SKM-1 treated with dmso at 0.1 percent for 144 hours (cell line): ENCODE data around the gene TXNDC11.

Experiments used
- DNase-seq: peaks from one replicate; lab custom pipeline; 2025; ENCODE audit not compliant: unreplicated experiment; lab: John Stamatoyannopoulos, UW

The TXNDC11 gene

GRCh38 chr16:11675561-11676511 is 66.8 kb downstream of the TXNDC11 start:
- DNase-seq: no peak

GRCh38 chr16:11674818-11675560 is 67.7 kb downstream of the TXNDC11 start:
- no peak for DNase-seq

GRCh38 chr16:11674001-11674817 is 68.4 kb downstream of the TXNDC11 start:
- DNase-seq: no peak

- DNase-seq: no peak
Measured at GRCh38 chr16:11673091-11674000, 69.3 kb downstream of the TXNDC11 start.

- peak; percentile 56 for DNase-seq
Measured at GRCh38 chr16:11672206-11673090, 70.2 kb downstream of the TXNDC11 start.

- no peak for DNase-seq
Measured at GRCh38 chr16:11671676-11672075, 71.0 kb downstream of the TXNDC11 start.

- no peak for DNase-seq
Measured at GRCh38 chr16:11671271-11671670, 71.4 kb downstream of the TXNDC11 start.

GRCh38 chr16:11670171-11671131 is 72.2 kb downstream of the TXNDC11 start:
- DNase-seq: no peak

- peak; percentile 78 for DNase-seq
Measured at GRCh38 chr16:11669380-11670146, 73.1 kb downstream of the TXNDC11 start.

GRCh38 chr16:11668623-11669379 is 73.9 kb downstream of the TXNDC11 start:
- DNase-seq: no peak

- peak; percentile 70 for DNase-seq
Measured at GRCh38 chr16:11667824-11668622, 74.6 kb downstream of the TXNDC11 start, which contains the start of gene SNN. SNN (plus strand) TSS chr16:11668455; CDS start chr16:11676060, 7,605 bp downstream.

- DNase-seq: no peak
Measured at GRCh38 chr16:11667221-11667823, 75.3 kb downstream of the TXNDC11 start.

- no peak for DNase-seq
Measured at GRCh38 chr16:11666103-11667055, 76.3 kb downstream of the TXNDC11 start.

GRCh38 chr16:11665071-11665491 is 77.6 kb downstream of the TXNDC11 start:
- no peak for DNase-seq
